ENCODE data around the gene EIF2A. TPM values are rescaled to one million over a fixed set of nuclear protein-coding genes. Genes with fewer than 3 reads are reported as not detected.
A peak's percentile ranks its signal among the peaks of the same experiment; 100 is the strongest.
"Not testable (repeated sequence)": the region's sequence is repeated elsewhere in the genome, so short reads cannot be mapped to it uniquely, and the experiment has no call there.

Gene EIF2A
- total RNA-seq, 2 donors from 2014 or later: 131 to 149 TPM

DNA sequence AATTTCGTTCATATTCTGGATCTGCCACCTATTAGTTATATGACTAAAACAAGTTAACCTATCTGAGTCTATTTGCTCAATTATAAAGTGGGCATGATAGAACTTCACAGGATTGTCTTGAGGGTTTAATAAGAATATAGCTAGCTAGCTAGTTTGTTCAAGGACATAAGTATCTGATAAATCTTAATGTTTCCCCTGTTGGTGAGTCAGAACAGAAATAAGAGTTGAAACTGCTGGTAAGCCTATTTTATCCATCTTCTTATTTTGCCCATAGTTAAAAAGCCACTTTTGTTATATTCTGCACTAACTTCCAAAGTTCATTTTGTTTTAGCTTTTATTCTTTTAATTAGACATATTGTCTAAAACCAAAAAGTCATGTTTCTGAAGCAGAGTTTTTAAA lies 65.9 kb downstream of the EIF2A start:
- ATAC-seq (replicated peaks in 1 of 2) (no peak), DNase-seq (no peak)
- H3K27ac Mint-ChIP-seq: peak overlapping the region; percentile 75
- peaks cover 2% of the 10 kb centered on the region in 2 donors for H3K9me3 Mint-ChIP-seq
- peak overlapping the region in 1 of 2 donors; percentile 60 for H3K4me3 Mint-ChIP-seq
- peaks cover 7 to 28% of the 10 kb centered on the region in 2 donors for H3K36me3 Mint-ChIP-seq (ENCODE audit: insufficient read depth in 2 of 2)
- no peaks in the 10 kb centered on the region for H3K27me3 Mint-ChIP-seq (ENCODE audit: low read depth)
- peaks cover 70% of the 10 kb centered on the region for H3K4me1 Mint-ChIP-seq (ENCODE audit: low read depth)

DNA sequence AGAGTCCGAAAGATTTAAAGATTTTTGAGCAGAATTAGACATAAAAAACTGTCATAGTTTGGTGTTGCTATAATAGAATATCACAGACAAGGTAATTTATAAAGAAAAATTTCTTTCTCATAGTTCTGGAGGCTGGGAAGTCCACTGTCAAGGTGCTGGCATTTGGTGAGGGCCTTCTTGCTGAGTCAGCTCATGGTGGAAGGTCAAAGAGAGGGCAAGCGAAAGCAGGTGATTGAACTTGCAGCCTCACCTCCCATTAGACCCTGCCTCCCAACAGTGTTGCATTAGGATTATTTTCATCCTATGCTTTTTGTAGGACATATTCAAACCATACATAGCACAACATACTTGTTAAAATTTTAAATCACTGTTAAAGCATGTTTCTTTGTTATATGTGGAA lies 66.4 kb downstream of the EIF2A start:
- no peak for DNase-seq
- H3K36me3 Mint-ChIP-seq (ENCODE audit: insufficient read depth in 2 of 2): peaks cover 7 to 22% of the 10 kb centered on the region in 2 donors
- ATAC-seq (replicated peaks in 1 of 2): no peak
- H3K4me3 Mint-ChIP-seq: peak overlapping the region; percentile 45 to 60
- peaks cover 68% of the 10 kb centered on the region for H3K4me1 Mint-ChIP-seq (ENCODE audit: low read depth)
- peaks cover 2% of the 10 kb centered on the region in 2 donors for H3K9me3 Mint-ChIP-seq
- H3K27me3 Mint-ChIP-seq (ENCODE audit: low read depth): no peaks in the 10 kb centered on the region
- peak overlapping the region; percentile 75 for H3K27ac Mint-ChIP-seq

DNA sequence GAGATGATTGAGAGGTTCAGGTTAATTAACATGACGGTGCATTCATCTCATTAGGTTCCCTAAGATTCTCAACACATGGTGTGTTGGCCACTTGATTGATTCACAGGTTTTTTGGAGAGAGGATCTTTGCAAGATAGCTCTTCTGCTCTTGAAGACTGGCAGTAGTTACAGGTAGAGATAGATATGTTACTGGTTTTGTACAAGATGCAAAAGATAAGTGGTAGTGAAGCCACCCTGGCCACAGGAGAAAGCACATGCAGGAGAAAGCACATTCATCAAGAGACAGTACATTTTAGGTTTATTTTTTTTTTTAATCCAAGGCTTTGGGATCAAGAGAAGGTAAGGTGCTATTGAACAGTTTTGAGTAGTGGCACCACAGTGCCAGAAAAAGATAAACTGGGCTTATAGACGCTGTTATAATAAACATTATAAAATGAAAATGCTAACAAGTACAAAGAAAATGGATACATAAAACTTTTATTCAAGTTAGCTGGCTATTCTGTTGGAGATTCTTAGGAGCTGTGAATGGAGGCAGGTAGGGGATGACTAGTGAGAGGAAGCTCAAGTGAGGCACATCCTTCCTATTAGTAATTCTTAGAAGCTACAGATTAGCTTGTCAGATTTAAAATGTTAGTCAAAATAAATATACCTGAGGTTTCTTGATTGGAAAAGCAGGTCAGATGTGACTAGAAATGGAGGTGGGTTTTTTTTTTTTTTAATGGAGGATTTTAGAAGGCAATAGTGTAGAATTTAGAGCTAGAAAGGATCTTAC lies 67.3 kb downstream of the EIF2A start:
- H3K4me3 Mint-ChIP-seq: peak overlapping the region; percentile 35 to 83
- peak; percentile 50 to 80 for ATAC-seq (replicated peaks in 1 of 2)
- peaks cover 2% of the 10 kb centered on the region in 2 donors for H3K9me3 Mint-ChIP-seq
- H3K27ac Mint-ChIP-seq: peak overlapping the region; percentile 97
- H3K27me3 Mint-ChIP-seq (ENCODE audit: low read depth): no peaks in the 10 kb centered on the region
- peaks cover 7 to 23% of the 10 kb centered on the region in 2 donors for H3K36me3 Mint-ChIP-seq (ENCODE audit: insufficient read depth in 2 of 2)
- no peak for DNase-seq
- peaks cover 70% of the 10 kb centered on the region for H3K4me1 Mint-ChIP-seq (ENCODE audit: low read depth)

DNA sequence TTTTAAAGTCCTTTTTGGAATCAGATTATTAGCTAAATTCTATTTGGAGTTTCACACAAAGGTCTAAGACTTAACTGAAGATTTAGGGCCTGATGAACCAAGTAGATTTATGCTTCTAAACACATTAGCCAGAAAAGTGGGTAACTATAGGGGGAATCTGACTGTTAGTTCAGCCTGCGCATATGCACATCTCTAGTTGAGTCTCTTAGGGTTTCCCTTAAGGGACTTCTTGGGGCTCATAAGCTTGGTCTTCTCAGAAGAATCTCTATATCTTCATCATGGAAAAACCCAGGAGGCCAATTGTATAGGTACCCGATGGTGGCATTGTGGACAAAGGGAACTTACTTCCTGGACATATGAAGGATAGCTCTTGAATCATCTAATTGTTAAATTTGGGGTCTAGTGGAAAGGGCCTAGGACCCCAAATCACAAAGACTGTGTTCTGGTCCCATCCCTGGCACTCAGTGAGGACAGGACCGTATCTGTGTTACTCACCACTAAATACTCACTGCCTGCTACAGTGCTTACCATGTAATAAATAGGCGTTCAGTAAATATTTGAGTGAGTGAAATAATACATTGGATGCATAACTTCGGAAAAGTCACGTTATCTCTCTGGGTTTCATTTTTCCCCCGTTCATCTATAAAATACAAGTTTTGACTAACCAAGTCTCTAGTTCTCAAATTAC lies 73.6 kb downstream of the EIF2A start:
- Mint-ChIP-seq H3K4me1 (ENCODE audit: low read depth) (peaks cover 41% of the 10 kb centered on the region), H3K27me3 (ENCODE audit: low read depth) (no peaks in the 10 kb centered on the region), H3K27ac (peak overlapping the region; percentile 40), H3K4me3 (peak overlapping the region in 1 of 2 donors; percentile 15), H3K36me3 (ENCODE audit: insufficient read depth in 2 of 2) (peaks cover 3 to 10% of the 10 kb centered on the region in 2 donors), H3K9me3 (no peaks in the 10 kb centered on the region)
- DNase-seq (no peak), ATAC-seq (replicated peaks in 1 of 2) (peak in 1 of 2 donors; percentile 71)

DNA sequence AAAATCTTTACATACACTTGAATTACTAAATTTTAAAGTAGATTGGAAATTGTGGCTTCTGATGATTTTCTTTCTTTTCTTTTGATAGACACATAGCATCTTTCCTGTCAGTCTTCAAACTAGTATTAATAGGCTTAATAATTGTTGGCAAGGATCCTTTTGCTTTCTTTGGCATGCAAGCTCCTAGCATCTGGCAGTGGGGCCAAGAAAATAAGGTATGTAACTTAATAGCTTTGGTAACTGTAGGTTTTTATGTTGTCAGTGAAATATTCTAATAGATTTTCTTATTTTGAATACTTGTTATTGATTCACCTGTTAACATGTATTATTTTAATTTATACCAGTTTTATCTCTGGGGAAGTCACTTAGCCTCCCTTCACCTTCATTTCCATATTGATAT lies 76.4 kb downstream of the EIF2A start:
- peaks cover 6 to 19% of the 10 kb centered on the region in 2 donors for H3K36me3 Mint-ChIP-seq (ENCODE audit: insufficient read depth in 2 of 2)

DNA sequence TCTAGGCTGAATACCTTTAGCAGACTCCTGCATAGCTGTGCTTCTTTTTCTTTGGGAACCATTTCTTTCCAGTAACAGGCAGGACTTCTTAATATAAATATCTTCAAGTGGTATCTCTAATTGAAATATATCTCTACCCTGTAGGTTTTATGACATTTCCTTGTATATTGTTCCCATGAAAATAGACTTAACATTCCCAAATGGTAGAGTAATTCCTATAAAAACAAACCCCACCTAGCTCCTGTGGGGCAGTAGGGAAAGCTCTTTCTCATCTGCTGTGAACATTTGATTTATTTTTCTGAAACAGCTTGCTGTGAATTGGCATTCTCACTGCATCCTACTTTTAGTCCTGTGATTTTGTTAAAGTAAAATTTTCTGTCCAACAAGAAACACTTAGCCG lies 77.4 kb downstream of the EIF2A start:
- no peaks in the 10 kb centered on the region for H3K9me3 Mint-ChIP-seq
- H3K36me3 Mint-ChIP-seq (ENCODE audit: insufficient read depth in 2 of 2): peaks cover 8 to 18% of the 10 kb centered on the region in 2 donors
- no peaks in the 10 kb centered on the region for H3K27me3 Mint-ChIP-seq (ENCODE audit: low read depth)
- peaks cover 19% of the 10 kb centered on the region for H3K4me1 Mint-ChIP-seq (ENCODE audit: low read depth)
- peak overlapping the region; percentile 38 for H3K27ac Mint-ChIP-seq
- DNase-seq (no peak), ATAC-seq (replicated peaks in 1 of 2) (no peak)
- H3K4me3 Mint-ChIP-seq: no peak overlapping the region

More for the DNA sequence above, 76.4 kb downstream of the EIF2A start:
- H3K27ac Mint-ChIP-seq; DNase-seq; H3K9me3 Mint-ChIP-seq; H3K27me3 Mint-ChIP-seq (ENCODE audit: low read depth); H3K4me3 Mint-ChIP-seq; ATAC-seq (replicated peaks in 1 of 2): not testable (repeated sequence)
- H3K4me1 Mint-ChIP-seq (ENCODE audit: low read depth): peaks cover 29% of the 10 kb centered on the region

DNA sequence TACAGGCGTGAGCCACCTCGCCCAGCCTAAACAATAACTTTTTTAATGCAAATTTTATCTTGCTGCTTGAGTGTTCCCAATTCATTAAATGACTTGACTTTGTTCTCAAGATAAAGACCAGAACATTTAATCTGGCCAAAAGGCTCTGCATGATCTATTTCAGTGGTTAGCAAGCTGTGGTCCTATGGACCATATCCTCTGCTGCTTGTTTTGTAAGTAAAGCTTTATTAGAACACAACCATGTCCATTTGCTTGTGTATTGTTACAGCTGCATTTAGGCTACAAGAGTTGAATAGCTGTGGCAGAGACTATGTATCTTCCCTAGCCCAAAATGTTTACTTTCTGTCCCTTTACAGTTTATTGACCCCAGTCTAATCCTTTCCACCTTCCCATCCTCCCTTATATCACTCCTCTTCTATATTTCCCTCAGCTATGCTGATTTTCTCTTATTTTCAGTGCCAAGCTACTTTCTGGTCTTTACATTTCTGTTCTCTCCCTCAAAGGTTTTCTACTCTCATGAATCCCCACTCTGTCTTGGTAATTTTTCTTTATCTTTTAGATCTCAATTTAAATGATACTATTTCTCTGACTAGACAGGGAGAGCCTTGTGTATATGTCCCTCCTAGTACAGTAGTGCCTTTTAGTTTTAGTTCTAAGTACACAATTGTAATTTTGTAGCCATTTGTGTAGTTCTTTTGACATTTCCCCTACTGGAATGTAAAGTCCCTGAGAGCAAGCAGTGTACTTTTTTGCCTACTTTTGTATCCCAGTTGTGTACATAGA lies 79.8 kb downstream of the EIF2A start:
- Mint-ChIP-seq H3K4me3 (no peak overlapping the region), H3K36me3 (ENCODE audit: insufficient read depth in 2 of 2) (peaks cover 10 to 24% of the 10 kb centered on the region in 2 donors), H3K4me1 (ENCODE audit: low read depth) (peaks cover 7% of the 10 kb centered on the region), H3K9me3 (no peaks in the 10 kb centered on the region), H3K27me3 (ENCODE audit: low read depth) (no peaks in the 10 kb centered on the region), H3K27ac (peak overlapping the region; percentile 66)
- DNase-seq (no peak), ATAC-seq (replicated peaks in 1 of 2) (no peak)

DNA sequence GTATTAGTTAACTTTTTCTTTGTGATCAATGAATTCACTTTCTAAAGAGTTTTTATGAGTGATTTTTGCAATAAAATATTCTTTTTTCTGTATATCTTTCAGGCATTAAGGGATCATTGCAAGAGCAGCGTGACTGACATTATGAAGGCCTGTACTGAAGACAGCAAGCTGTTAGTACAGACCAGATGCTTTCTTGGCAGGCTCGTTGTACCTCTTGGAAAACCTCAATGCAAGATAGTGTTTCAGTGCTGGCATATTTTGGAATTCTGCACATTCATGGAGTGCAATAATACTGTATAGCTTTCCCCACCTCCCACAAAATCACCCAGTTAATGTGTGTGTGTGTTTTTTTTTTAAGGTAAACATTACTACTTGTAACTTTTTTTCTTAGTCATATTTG lies 81.0 kb downstream of the EIF2A start:
- Mint-ChIP-seq H3K4me1 (ENCODE audit: low read depth) (no peaks in the 10 kb centered on the region), H3K27ac (no peak overlapping the region)
- no peak for ATAC-seq (replicated peaks in 1 of 2)

DNA sequence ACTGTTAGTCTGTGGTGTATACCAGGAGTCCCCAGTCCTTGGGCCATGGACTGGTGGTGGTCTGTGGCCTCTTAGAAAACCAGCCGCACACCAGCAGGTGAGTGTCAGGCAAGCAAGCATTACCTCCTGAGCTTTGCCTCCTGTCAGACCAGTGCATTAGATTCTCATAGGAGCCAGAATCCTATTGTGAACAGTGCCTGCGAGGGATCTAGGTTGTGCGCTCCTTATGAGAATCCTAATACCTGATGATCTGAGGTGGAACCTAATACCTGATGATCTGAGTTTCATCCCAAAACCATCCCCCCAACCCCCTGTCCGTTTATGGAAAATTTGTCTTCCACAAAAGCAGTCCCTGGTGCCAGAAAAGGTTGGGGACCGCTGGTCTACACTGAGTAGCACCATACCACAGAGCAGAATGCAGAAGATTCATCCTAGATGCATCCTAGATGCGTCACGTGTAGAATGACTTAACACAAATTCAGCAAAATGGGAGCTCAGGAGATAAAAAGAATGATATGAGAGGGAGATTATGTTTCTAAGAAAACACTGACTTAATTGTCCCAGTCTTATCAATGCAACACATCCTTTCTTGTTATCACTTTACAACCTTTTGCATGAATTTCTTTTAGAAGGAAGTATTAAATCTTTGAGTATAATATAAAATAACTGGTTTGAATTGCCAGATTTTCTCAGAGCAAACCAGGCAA lies 85.1 kb downstream of the EIF2A start:
- no peak for ATAC-seq (replicated peaks in 1 of 2)
- H3K27ac Mint-ChIP-seq: no peak overlapping the region
- H3K27me3 Mint-ChIP-seq (ENCODE audit: low read depth): no peaks in the 10 kb centered on the region
- peaks cover 4 to 12% of the 10 kb centered on the region in 2 donors for H3K36me3 Mint-ChIP-seq (ENCODE audit: insufficient read depth in 2 of 2)
- H3K4me1 Mint-ChIP-seq (ENCODE audit: low read depth): peaks cover 27% of the 10 kb centered on the region
- no peaks in the 10 kb centered on the region for H3K9me3 Mint-ChIP-seq
- no peak overlapping the region for H3K4me3 Mint-ChIP-seq
- no peak for DNase-seq

More for the DNA sequence above, 81.0 kb downstream of the EIF2A start:
- H3K9me3 Mint-ChIP-seq: no peaks in the 10 kb centered on the region
- H3K36me3 Mint-ChIP-seq (ENCODE audit: insufficient read depth in 2 of 2): peaks cover 10 to 24% of the 10 kb centered on the region in 2 donors
- no peak overlapping the region for H3K4me3 Mint-ChIP-seq
- DNase-seq: no peak
- no peaks in the 10 kb centered on the region for H3K27me3 Mint-ChIP-seq (ENCODE audit: low read depth)

DNA sequence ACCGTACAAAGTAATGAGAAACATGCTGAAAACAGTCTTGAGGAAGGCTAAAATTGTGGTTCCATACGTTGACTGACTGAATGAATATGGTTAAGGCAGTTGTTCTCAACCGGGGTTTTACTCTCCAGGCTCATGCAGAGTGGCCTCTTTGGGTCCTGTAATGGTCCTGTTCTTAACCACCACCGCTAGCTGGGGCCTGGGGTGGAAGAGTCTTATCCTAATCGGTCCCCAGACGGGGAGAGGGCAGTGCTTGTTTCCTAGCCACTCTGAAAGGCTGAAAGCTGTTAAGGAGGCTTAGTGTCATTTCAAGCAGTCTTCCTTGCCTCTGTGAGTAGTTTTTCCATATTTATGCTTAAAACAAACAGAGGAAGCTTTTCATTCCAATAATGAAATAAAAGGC lies 88.5 kb downstream of the EIF2A start:
- Mint-ChIP-seq H3K4me1 (ENCODE audit: low read depth) (peaks cover 27% of the 10 kb centered on the region), H3K27me3 (ENCODE audit: low read depth) (no peaks in the 10 kb centered on the region), H3K27ac (peak overlapping the region; percentile 87), H3K4me3 (peak overlapping the region in 1 of 2 donors; percentile 59), H3K9me3 (no peaks in the 10 kb centered on the region), H3K36me3 (ENCODE audit: insufficient read depth in 2 of 2) (peaks cover 2 to 5% of the 10 kb centered on the region in 2 donors)
- ATAC-seq (replicated peaks in 1 of 2) (no peak), DNase-seq (no peak)

DNA sequence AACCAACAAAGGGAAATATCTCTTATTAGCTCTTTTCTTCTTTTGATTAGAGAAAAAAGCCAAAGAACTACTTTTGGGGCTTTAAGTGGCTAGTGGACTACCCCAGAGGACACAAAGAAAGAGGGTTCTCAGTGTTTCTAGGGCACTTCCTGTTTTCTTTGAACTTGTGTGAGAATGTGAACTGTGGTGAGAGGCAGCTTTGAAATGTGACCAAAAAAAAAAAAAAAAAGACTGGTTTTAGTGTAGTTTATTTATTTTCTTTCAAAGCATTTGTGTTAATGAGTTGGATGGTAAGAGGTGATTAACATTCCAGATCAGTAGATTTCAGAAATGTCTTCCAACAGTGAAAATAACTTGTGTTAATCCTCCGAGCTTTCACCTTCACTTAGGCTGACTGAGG lies 88.9 kb downstream of the EIF2A start:
- Mint-ChIP-seq H3K4me3 (peak overlapping the region in 1 of 2 donors; percentile 59), H3K27me3 (ENCODE audit: low read depth) (no peaks in the 10 kb centered on the region), H3K9me3 (no peaks in the 10 kb centered on the region), H3K4me1 (ENCODE audit: low read depth) (peaks cover 27% of the 10 kb centered on the region), H3K27ac (peak overlapping the region; percentile 87), H3K36me3 (ENCODE audit: insufficient read depth in 2 of 2) (peaks cover 1 to 3% of the 10 kb centered on the region in 2 donors)
- ATAC-seq (replicated peaks in 1 of 2): peak in 1 of 2 donors; percentile 77
- DNase-seq: no peak
